Endometrial microvascular endothelial cells (primary cell): ENCODE measurements around the gene CCL11. TPM values are rescaled to one million over a fixed set of nuclear protein-coding genes. Genes with fewer than 3 reads are reported as not detected.
"Not testable (repeated sequence)": the region's sequence is repeated elsewhere in the genome, so short reads cannot be mapped to it uniquely, and the experiment has no call there.

Source experiments
- in situ Hi-C: cut with HindIII; loops from 2 replicates; pipeline ENCODE4 v1.10.0; 2017; ENCODE audit warnings: low sequenced_read_pairs, low pct_unique_long_range_greater_than_20kb; ENCODE audit errors: inconsistent ontology term
- total RNA-seq: library from RNA; depleted of rRNA; stranded (reverse); fragments of >200 nt; gene quantifications from one replicate; pipeline ENCODE4 v1.2.3, GENCODE V29; 2015; ENCODE audit errors: inconsistent ontology term

The CCL11 gene
- total RNA-seq, 1 donor from 2014 or later, result not detected

DNA sequence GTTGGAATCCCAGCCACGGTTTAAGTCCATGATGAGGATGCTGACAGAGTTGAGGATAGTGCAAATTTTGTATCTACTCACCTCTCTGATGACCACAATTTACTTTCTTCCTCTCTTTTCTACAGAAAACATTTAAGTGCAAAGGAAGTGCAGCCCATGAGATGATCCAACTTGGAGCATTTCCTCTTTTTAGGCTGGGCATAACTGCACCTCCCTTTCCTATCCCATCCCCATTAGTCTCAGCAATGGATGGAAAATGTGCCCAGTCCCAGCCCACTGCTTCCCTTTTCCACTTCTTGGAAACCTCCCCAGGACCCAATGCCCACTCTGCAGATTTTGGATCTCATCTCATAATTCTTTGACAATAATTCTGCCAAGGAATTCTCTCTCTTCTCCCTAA is 17.1 kb downstream of the CCL11 start:
- in situ Hi-C loops, result no loop called here

GRCh38 chr17:34303606-34304005 is 18.1 kb downstream of the CCL11 start:
- in situ Hi-C loops, result no loop called here

GRCh38 chr17:34305061-34305460 is 19.5 kb downstream of the CCL11 start:
- in situ Hi-C loops, result no loop called here

- in situ Hi-C loops, result no loop called here
These were observed 20.1 kb downstream of the CCL11 start for GRCh38 chr17:34305606-34306005.

DNA sequence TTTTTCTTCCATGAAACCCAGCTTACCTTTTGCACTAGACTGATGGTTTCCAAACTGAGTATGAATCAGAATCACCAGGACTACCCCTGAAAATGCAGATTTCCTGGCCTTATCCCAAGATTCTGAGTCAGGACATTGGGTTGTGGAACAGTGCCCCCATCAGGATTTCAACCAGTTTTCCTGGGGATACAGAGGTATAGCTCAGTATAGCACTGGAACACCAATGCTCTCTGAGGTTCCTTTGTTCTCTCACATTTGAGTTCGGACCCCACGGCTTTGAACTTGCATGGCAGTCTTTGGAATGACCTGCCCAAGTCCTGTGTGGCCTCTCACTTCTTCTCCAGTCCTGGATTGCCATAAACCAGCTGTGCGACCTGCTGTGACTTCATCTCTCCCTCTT is 20.9 kb downstream of the CCL11 start:
- in situ Hi-C loops, result no loop called here

DNA sequence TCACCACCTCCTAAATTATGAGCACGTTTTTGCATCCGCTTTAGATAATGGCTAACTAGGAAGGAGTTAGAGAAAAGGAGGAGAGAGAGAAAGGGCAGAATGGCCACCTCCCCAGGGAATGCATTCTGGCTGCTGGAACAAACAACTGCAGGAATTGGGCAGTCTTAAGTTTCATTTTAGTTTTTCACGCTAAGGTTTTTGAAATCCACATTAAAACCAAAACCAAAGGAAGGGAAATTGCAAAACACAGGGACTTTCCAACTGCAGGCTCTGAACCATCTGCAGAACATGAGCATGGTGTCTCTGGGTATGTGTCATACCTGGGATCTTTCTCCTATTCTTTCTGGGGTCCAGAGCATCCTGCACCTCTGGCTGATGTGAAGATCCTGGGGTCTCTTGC is 21.6 kb downstream of the CCL11 start:
- in situ Hi-C loops, result no loop called here

DNA sequence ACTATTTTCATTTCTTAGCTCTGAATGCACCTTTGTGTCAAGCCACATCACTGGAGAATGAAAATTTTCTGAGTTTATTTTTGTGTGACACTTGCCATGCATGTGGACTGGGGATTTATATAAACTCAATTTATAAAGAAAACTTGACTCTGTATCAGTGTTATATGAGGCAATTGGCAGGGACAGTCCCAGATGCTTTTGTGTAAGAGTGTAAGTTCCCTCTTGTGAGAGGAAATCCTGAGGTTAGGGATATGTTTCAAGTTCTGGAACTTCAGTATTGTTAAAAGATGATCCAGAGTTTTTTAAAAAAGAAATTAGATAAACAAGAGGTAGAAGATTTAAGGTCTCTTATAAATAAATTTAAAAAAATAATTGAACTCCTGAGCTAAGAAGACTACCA is 22.8 kb downstream of the CCL11 start:
- in situ Hi-C loops, result no loop called here

DNA sequence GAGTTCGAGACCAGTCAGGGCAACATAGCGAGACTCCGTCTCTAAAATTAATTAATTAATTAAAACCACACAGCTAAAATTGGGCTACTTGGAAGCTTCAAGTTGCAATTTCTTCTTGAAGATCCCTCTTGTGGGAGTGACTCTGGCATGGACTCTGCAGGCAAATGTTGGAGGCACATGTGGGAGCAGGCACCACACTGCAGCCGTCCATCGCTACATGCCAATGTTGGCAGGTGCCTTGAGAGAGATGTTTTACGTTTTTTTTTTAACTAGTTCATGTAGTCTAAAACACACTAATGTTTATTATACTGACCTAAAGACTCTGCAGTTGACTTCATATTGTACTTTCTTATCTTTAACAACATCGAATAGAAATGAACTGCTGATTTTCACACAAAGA is 25.7 kb downstream of the CCL11 start:
- in situ Hi-C loops, result no loop called here

- in situ Hi-C loops, result no loop called here
These were observed 26.5 kb downstream of the CCL11 start for GRCh38 chr17:34312080-34312479.

DNA sequence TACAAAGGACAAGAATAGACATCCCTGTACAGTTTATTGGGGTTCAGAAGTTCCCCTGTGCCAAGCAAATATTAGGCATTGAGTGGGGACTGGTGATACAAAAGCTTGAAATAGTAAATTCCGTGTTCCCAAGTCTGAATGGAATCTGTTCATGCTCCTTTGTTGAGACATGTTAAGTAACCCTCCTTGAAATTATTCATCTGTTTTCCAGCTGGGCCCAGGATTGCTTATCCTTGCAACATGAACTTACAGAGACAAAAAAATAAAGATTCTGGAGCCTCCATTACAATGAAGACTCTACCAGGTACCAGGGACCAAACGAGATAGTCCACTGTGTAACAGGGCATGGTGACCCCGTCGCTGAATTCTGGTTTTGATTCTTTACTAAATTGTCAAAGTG is 27.6 kb downstream of the CCL11 start:
- in situ Hi-C loops, result no loop called here

DNA sequence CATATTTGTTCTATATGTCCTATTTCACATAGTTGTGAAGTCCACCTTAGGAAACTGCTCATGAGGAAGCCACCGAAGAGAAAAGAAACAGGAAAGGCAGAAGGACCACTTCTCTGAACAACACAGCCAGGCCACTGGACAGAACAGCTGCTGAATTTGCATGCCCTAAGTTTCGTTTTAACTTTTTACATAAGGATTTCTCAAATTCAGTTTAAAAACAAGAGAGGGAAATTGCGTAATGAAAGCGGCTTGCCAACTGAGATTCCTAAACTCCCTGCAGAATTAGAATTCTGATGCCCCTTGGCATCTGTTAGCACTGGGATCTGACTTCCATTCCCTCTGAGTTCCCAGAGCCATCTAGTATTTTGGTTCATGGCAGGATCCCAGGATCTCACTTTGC is 28.7 kb downstream of the CCL11 start:
- in situ Hi-C loops, result no loop called here

DNA sequence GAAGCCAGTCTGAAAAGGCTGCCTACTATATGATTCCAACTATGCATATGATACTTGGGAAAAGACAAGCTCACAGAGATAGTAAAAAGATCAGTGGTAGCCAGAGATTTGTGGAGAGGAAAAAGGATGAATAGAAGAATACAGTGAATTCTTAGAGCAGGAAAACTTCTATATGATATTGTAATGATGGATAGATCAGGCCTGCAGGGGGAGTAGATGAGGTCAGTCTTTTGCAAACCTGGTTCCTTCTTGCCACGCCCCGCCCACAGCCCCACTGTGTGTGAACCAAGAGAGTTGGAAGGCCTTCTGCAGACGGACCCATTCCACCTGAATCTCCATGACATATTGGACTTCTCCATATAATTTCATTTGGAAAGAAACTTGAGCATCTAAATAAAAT is 32.9 kb downstream of the CCL11 start:
- in situ Hi-C loops, result no loop called here

DNA sequence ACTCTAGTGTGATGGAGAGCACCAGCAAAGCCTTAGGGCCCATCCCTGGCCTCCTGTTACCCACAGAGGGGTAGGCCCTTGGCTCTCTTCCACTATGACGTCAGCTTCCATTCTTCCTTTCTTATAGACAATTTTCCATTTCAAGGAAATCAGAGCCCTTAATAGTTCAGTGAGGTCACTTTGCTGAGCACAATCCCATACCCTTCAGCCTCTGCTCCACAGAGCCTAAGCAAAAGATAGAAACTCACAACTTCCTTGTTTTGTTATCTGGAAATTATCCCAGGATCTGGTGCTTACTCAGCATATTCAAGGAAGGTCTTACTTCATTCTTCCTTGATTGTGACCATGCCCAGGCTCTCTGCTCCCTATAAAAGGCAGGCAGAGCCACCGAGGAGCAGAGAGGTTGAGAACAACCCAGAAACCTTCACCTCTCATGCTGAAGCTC is 33.5 kb downstream of the CCL11 start, which contains the start of gene CCL8:
Gene CCL8, plus strand, starts transcription at position 397 of the 445 bp plus-strand sequence. CDS start 67 bp downstream, outside the sequence.
- in situ Hi-C loops, result no loop called here

GRCh38 chr17:34321964-34322363 is 36.4 kb downstream of the CCL11 start:
- in situ Hi-C loops, result no loop called here

DNA sequence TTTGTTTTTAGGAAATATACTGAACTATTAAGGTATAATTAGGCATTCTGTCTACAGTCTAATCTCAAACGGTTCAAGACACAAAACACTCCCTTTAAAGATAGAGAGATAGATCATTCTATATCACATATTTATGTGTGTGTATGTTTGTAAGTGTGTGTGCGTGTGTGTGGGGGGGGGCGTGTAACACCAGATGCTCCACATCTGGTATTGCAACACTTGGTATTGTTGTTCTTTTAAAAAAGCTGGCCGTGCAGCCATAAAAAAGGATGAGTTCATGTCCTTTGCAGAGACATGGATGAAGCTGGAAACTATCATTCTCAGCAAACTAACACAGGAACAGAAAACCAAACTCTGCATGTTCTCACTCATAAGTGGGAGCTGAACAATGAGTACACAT is 42.0 kb downstream of the CCL11 start:
- in situ Hi-C loops, result not testable (repeated sequence)

- in situ Hi-C loops, result no loop called here
These were observed 52.2 kb downstream of the CCL11 start for GRCh38 chr17:34337701-34338100.

Other genes with a start within 250 kb of the CCL11 start
- 62.0 TPM for gene CCL2, start 30.5 kb upstream of the CCL11 start, total RNA-seq
- gene CCL7, start 15.5 kb upstream of the CCL11 start, total RNA-seq, result 0.37 TPM
- not detected for gene CCL8, start 33.7 kb downstream of the CCL11 start, total RNA-seq
- gene CCL13, start 70.7 kb downstream of the CCL11 start, total RNA-seq, result not detected
- gene CCL1, start 77.5 kb downstream of the CCL11 start, total RNA-seq, result not detected